ENCODE results near the gene AKAP13. TPM values are rescaled to one million over a fixed set of nuclear protein-coding genes. Genes with fewer than 3 reads are reported as not detected.
A peak's percentile ranks its signal among the peaks of the same experiment; 100 is the strongest.

Gene AKAP13
- total and polyA plus RNA-seq, 2 donors (not counting 1 experiment from before 2014, with no cell fraction given): 73.8 to 358 TPM

DNA sequence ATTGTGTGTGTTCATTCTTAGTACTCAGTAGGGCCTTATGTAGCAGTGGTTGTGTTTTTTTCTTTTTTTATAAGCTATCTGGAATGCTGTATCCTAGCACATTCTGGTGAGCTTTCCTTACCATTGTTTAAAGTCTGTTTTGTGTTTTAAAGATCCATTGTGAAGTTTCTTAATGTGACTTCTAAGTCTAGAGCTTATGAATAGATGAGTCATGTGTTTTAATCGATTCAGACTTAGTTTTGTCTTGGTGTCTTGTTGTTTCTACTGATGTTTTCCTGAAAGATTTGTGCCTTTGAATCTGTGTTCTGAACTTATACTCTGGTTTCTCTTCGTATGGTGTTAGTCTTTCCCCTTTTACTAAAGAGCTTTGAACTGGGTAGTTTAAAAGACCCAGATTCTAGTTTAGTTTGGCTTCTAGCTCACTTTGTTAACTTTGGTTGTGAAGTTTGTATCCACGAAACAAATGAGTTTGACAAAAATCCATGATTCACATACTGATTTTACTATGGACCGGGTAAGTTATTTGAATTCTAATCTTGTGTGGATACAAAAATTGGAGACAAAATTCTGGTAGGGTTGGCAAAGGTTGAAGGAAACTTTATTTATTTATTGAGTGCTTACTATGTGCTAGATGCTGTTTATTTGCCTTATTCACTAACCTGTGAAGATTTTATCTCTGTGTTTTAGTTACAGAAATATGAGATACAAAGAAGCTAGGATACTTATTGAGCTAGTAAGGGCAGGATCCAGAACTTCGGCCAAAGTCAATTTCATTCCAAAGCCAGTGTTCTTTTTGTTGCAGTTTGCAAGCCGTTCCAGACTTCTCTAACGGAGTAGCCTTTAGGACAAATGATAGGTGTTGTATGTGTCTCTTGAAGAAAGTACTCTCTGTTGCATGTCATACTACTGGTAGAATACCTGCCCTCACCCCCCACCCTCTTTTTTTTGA lies 24.8 kb downstream of the AKAP13 start:
- no peak for ATAC-seq (ENCODE audit: low read depth)

More for the DNA sequence above, 24.8 kb downstream of the AKAP13 start:
- Histone ChIP-seq H3K4me1 (ENCODE audit: control insufficient read depth in 2 of 2, insufficient read depth in 2 of 2, low read length in 2 of 2) (peaks cover 89 to 94% of the 10 kb centered on the region in 2 donors), H3K79me2 (ENCODE audit: control insufficient read depth, insufficient read depth, low read length) (peaks cover 86% of the 10 kb centered on the region), H3K9ac (ENCODE audit: low read length) (peak overlapping the region; percentile 40), H3K36me3 (replicated peaks in 1 of 2; ENCODE audit: control extremely low read depth in 1 of 2, control insufficient read depth in 1 of 2, extremely low read depth in 1 of 2, insufficient read depth in 2 of 2, low read length in 1 of 2) (peaks cover 0 to 1% of the 10 kb centered on the region in 2 experiments), H3K4me3 (ENCODE audit: control extremely low read depth in 1 of 5, extremely low read depth in 1 of 5, insufficient read depth in 1 of 5, low read depth in 2 of 5, low read length in 4 of 5) (peak overlapping the region in 2 of 5 experiments; percentile 1 to 23), H3K4me2 (replicated peaks; ENCODE audit: low read depth, low read length, poor library complexity, severe bottlenecking) (peak overlapping the region; percentile 67), H3K9me3 (ENCODE audit: control extremely low read depth in 1 of 3, control insufficient read depth in 2 of 3, insufficient read depth in 1 of 3, low read length in 2 of 3) (peaks cover 0 to 5% (median 5%) of the 10 kb centered on the region in 3 donors), H3K27me3 (replicated peaks in 1 of 4; ENCODE audit: control extremely low read depth in 1 of 4, control insufficient read depth in 3 of 4, insufficient read depth in 4 of 4, low read length in 3 of 4) (no peaks in the 10 kb centered on the region), H4K20me1 (ENCODE audit: control insufficient read depth, insufficient read depth, low read length, poor library complexity, severe bottlenecking) (peaks cover 2% of the 10 kb centered on the region), H2AFZ (ENCODE audit: insufficient read depth, low read depth, low read length, poor library complexity, severe bottlenecking) (no peak overlapping the region), H3K27ac (ENCODE audit: low read length in 2 of 2) (peak overlapping the region; percentile 88 to 90)
- TF ChIP-seq EZH2 (IDR thresholded peaks at IDR 0.05; ENCODE audit: borderline replicate concordance, insufficient read depth, low read depth, low read length, poor library complexity, severe bottlenecking): no peak
- TF ChIP-seq, protein P1, sequence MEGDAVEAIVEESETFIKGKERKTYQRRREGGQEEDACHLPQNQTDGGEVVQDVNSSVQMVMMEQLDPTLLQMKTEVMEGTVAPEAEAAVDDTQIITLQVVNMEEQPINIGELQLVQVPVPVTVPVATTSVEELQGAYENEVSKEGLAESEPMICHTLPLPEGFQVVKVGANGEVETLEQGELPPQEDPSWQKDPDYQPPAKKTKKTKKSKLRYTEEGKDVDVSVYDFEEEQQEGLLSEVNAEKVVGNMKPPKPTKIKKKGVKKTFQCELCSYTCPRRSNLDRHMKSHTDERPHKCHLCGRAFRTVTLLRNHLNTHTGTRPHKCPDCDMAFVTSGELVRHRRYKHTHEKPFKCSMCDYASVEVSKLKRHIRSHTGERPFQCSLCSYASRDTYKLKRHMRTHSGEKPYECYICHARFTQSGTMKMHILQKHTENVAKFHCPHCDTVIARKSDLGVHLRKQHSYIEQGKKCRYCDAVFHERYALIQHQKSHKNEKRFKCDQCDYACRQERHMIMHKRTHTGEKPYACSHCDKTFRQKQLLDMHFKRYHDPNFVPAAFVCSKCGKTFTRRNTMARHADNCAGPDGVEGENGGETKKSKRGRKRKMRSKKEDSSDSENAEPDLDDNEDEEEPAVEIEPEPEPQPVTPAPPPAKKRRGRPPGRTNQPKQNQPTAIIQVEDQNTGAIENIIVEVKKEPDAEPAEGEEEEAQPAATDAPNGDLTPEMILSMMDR (IDR thresholded peaks at IDR 0.05): no peak
- Mint-ChIP-seq H3K4me3 (peak overlapping the region; percentile 83), H3K27ac (peak overlapping the region; percentile 94), H3K27me3 (no peaks in the 10 kb centered on the region), H3K4me1 (peaks cover 84% of the 10 kb centered on the region), H3K9me3 (ENCODE audit: insufficient read depth) (no peaks in the 10 kb centered on the region)
- DNase-seq: no peak
- WGBS (ENCODE audit: insufficient coverage): 67% methylated on average over 1 of the region's 7 CpGs
- POLR2A ChIA-PET: interaction anchor here (0.8 to 3.3 kb wide), 5 partner anchors 22 to 93 kb away, joined by 3 to 19 read pairs (median 6); partner anchors contain the start of gene AKAP13
- CTCF ChIA-PET: interaction anchor here (0.8 to 14.6 kb wide), 16 partner anchors 9 to 108 kb away, joined by 3 to 231 read pairs (median 6); partner anchors contain the start of gene AKAP13
- intact Hi-C loops (cut with micrococcal nuclease): loop anchor here (1.0 to 10.0 kb wide), 3 partner anchors 23 to 300 kb away; no protein-coding TSS in a partner anchor

Measured in B cell (primary cell).